ENCODE measurements around the gene TPRN. TPM values are rescaled to one million over a fixed set of nuclear protein-coding genes. Genes with fewer than 3 reads are reported as not detected.

Gene TPRN, protein sequence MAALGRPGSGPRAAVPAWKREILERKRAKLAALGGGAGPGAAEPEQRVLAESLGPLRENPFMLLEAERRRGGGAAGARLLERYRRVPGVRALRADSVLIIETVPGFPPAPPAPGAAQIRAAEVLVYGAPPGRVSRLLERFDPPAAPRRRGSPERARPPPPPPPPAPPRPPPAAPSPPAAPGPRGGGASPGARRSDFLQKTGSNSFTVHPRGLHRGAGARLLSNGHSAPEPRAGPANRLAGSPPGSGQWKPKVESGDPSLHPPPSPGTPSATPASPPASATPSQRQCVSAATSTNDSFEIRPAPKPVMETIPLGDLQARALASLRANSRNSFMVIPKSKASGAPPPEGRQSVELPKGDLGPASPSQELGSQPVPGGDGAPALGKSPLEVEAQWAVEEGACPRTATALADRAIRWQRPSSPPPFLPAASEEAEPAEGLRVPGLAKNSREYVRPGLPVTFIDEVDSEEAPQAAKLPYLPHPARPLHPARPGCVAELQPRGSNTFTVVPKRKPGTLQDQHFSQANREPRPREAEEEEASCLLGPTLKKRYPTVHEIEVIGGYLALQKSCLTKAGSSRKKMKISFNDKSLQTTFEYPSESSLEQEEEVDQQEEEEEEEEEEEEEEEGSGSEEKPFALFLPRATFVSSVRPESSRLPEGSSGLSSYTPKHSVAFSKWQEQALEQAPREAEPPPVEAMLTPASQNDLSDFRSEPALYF
- total RNA-seq = 10 to 100 TPM; 90.0 to 91.3 TPM

DNA sequence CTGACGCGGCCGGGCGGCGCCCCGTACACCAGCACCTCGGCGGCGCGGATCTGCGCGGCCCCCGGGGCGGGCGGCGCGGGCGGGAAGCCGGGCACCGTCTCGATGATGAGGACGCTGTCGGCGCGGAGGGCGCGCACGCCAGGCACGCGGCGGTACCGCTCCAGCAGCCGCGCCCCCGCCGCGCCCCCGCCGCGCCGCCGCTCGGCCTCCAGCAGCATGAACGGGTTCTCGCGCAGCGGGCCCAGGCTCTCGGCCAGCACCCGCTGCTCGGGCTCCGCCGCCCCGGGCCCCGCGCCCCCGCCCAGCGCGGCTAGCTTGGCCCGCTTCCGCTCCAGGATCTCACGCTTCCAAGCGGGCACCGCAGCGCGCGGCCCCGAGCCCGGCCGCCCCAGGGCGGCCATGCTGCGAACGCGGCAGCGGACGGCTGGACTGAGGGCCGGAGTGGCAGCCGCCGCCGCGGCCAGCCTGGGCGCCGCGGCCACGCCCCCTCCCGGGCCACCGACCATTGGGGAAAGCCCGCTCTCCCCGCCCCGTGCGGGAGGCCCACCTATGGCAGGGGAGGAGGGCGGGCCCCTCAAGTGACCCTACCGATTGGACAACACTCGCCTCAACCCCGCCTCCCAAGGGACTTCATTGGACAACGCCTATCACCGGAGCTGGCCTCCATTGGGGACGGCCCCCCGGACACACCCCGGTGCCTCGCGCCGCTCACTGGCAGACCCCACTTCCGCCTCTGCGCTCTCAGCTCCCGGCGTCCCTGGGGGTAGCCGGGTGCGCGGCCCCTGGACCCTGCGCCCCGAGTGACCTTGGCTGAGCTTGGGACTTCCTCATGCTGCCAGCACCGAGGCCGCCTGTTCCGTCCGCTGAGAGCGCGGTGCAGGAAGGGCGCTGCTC lies at the start of gene TPRN:
Gene TPRN (minus strand): TSS at position 431 of the 894 bp plus-strand sequence. CDS start 30 bp downstream, at position 401.
- TF ChIP-seq, protein P1, sequence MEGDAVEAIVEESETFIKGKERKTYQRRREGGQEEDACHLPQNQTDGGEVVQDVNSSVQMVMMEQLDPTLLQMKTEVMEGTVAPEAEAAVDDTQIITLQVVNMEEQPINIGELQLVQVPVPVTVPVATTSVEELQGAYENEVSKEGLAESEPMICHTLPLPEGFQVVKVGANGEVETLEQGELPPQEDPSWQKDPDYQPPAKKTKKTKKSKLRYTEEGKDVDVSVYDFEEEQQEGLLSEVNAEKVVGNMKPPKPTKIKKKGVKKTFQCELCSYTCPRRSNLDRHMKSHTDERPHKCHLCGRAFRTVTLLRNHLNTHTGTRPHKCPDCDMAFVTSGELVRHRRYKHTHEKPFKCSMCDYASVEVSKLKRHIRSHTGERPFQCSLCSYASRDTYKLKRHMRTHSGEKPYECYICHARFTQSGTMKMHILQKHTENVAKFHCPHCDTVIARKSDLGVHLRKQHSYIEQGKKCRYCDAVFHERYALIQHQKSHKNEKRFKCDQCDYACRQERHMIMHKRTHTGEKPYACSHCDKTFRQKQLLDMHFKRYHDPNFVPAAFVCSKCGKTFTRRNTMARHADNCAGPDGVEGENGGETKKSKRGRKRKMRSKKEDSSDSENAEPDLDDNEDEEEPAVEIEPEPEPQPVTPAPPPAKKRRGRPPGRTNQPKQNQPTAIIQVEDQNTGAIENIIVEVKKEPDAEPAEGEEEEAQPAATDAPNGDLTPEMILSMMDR (IDR thresholded peaks at IDR 0.05) = peak in 1 of 7 experiments; percentile 5
- TF ChIP-seq POLR2A (IDR thresholded peaks at IDR 0.05) = peak; percentile 75 to 96 (median 77)
- no peaks in the 10 kb centered on the region for H3K36me3 ChIP-seq (replicated peaks in 1 of 2; ENCODE audit: insufficient read depth in 1 of 2, low read depth in 2 of 2)
- peak within 1 kb of the TSS; percentile 32 to 40 for H3K4me3 ChIP-seq
- H3K27me3 ChIP-seq = no peaks in the 10 kb centered on the region
- ATAC-seq (peak; percentile 87), DNase-seq (peak; percentile 99 to 100 (median 100))
- intact Hi-C loops (cut with DNase I) = no loop called here
- peaks cover 80% of the 10 kb centered on the region for H3K4me1 ChIP-seq
- peak within 1 kb of the TSS; percentile 92 to 99 (median 92) for H3K27ac ChIP-seq
- H3K9me3 ChIP-seq = no peaks in the 10 kb centered on the region
- 0 to 1% methylated on average over 5 to 70 of the region's 118 CpGs for WGBS, 2 donors

DNA sequence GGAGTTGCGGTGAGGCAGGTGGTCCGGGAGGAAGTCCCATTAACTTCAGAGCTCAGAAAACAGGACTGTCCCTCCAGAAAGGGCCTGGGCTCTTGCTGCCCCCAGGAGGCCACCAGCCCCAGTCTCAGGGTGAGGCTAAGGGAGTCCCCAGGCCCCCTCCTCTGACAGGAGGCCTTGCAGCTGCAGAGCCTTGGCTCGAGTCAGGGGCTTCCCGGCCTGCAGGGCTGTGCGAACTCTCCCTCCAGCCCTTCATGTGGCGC lies 47.3 kb upstream of the TPRN start:
- no peak for DNase-seq
- no peak overlapping the region for H3K4me3 ChIP-seq
- ATAC-seq = no peak
- H3K36me3 ChIP-seq (replicated peaks in 1 of 2; ENCODE audit: insufficient read depth in 1 of 2, low read depth in 2 of 2) = no peaks in the 10 kb centered on the region
- no peaks in the 10 kb centered on the region for H3K9me3 ChIP-seq
- intact Hi-C loops (cut with DNase I) = no loop called here
- peaks cover 38% of the 10 kb centered on the region for H3K4me1 ChIP-seq
- TF ChIP-seq POLR2A (IDR thresholded peaks at IDR 0.05) = no peak
- TF ChIP-seq, protein P1 (IDR thresholded peaks at IDR 0.05) = no peak
- H3K27ac ChIP-seq = no peak overlapping the region
- WGBS, 2 donors = 91 to 94% methylated on average over 6 of the region's 6 CpGs
- H3K27me3 ChIP-seq = no peaks in the 10 kb centered on the region

DNA sequence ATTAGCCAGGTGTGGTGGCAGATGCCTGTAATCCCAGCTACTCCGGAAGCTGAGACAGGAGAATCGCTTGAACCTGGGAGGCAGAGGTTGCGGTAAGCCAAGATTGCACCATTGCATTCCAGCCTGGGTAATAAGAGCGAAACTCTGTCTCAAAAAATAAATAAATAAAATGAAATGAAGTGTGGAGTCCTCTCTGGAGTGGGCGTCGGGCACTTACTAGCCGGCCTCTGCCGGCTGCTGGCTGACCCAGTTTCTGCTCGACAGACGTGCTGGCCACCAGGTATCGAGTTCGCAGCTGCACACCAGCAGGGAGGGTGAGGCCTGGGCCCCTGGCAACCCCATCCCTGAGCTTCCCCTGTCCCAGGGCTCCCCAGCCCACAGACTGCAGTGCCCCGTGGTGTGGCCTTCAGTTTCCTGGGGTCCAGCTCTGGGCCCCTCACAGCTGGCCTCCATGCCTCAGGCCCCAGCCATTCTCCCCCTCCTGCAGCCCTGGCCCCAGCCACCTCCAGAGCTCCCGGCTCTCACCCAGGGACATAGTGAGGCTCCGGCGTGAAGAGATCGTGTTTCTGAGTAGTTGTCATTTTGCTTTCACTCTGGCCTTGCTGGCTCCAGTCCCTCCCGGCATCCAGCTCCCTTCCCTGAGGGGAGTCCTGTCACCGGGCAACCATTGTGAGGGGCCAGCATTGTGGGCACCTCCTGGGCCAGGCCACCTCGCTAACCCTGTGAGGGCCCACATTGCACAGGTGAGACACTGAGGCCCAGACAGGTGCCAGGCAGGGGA lies 46.8 kb upstream of the TPRN start:
- TF ChIP-seq POLR2A (IDR thresholded peaks at IDR 0.05) = no peak
- TF ChIP-seq, protein P1 (IDR thresholded peaks at IDR 0.05) = no peak
- no peaks in the 10 kb centered on the region for H3K36me3 ChIP-seq (replicated peaks in 1 of 2; ENCODE audit: insufficient read depth in 1 of 2, low read depth in 2 of 2)
- 73 to 75% methylated on average over 19 to 20 of the region's 20 CpGs for WGBS, 2 donors
- H3K4me3 ChIP-seq = no peak overlapping the region
- peaks cover 43% of the 10 kb centered on the region for H3K4me1 ChIP-seq
- ATAC-seq = no peak
- no peak overlapping the region for H3K27ac ChIP-seq
- H3K27me3 ChIP-seq = no peaks in the 10 kb centered on the region
- intact Hi-C loops (cut with DNase I) = no loop called here
- no peaks in the 10 kb centered on the region for H3K9me3 ChIP-seq
- DNase-seq = no peak

All from body of pancreas (tissue), 4 donors.